HG02678 (cell line): ENCODE results near the gene AADAT.
"Not testable (repeated sequence)": the region's sequence is repeated elsewhere in the genome, so short reads cannot be mapped to it uniquely, and the experiment has no call there.

Experiments
- ATAC-seq: cut with Tn5 transposase; IDR thresholded peaks from one replicate; pipeline ENCODE4 v1.9.1; 2021; ENCODE audit warnings: mild to moderate bottlenecking, moderate library complexity; ENCODE audit not compliant: unreplicated experiment

The AADAT gene

GRCh38 chr4:170089668-170090351 lies at the start of gene AADAT:
TSS of gene AADAT (minus strand) at chr4:170089956. CDS start at chr4:170089690, 266 bp downstream.
- peak; percentile 82 for ATAC-seq

GRCh38 chr4:170138580-170139194 lies 48.9 kb upstream of the AADAT start:
- ATAC-seq, result peak; percentile 96

- ATAC-seq, result no peak
These were observed 48.2 kb upstream of the AADAT start for GRCh38 chr4:170137927-170138326.

- no peak for ATAC-seq
These were observed 47.7 kb upstream of the AADAT start for GRCh38 chr4:170137466-170137865.

- ATAC-seq, result no peak
These were observed 45.1 kb upstream of the AADAT start for GRCh38 chr4:170134821-170135220.

GRCh38 chr4:170128219-170128804 lies 38.6 kb upstream of the AADAT start:
- no peak for ATAC-seq

GRCh38 chr4:170127758-170128157 lies 38.0 kb upstream of the AADAT start:
- ATAC-seq, result no peak

GRCh38 chr4:170124406-170124805 lies 34.6 kb upstream of the AADAT start:
- ATAC-seq, result no peak

- ATAC-seq, result no peak
These were observed 32.5 kb upstream of the AADAT start for GRCh38 chr4:170122252-170122651.

- ATAC-seq, result no peak
These were observed 24.9 kb upstream of the AADAT start for GRCh38 chr4:170114636-170115035.

- ATAC-seq, result not testable (repeated sequence)
These were observed 24.4 kb upstream of the AADAT start for GRCh38 chr4:170114183-170114582.

GRCh38 chr4:170111546-170111945 lies 21.8 kb upstream of the AADAT start:
- ATAC-seq, result no peak

GRCh38 chr4:170111085-170111484 lies 21.3 kb upstream of the AADAT start:
- ATAC-seq, result no peak

- ATAC-seq, result no peak
These were observed 20.5 kb upstream of the AADAT start for GRCh38 chr4:170110285-170110672.

GRCh38 chr4:170109586-170110284 lies 20.0 kb upstream of the AADAT start:
- no peak for ATAC-seq

GRCh38 chr4:170106900-170107299 lies 17.1 kb upstream of the AADAT start:
- ATAC-seq, result no peak

- no peak for ATAC-seq
These were observed 12.7 kb upstream of the AADAT start for GRCh38 chr4:170102426-170102825.

- not testable (repeated sequence) for ATAC-seq
These were observed 8.4 kb upstream of the AADAT start for GRCh38 chr4:170098171-170098570.

GRCh38 chr4:170097681-170098080 lies 7.9 kb upstream of the AADAT start:
- ATAC-seq, result no peak

- no peak for ATAC-seq
These were observed 4.3 kb upstream of the AADAT start for GRCh38 chr4:170093973-170094535.

GRCh38 chr4:170091069-170091696 lies 1.4 kb upstream of the AADAT start:
- ATAC-seq, result no peak
